HepG2 (cell line): Measurements from ENCODE around the gene SLC9A1. TPM values are rescaled to one million over a fixed set of nuclear protein-coding genes. Genes with fewer than 3 reads are reported as not detected.

Experiments
- ARID5B ChIP-seq: IDR thresholded peaks from 2 replicates; pipeline ENCODE4 v1.4.0; 2020; ENCODE audit warnings: mild to moderate bottlenecking, missing genetic modification reagents
- HCFC1 ChIP-seq: fragments of 150-350 bp; IDR thresholded peaks from 2 replicates; pipeline ENCODE4 v1.6.1; 2014; ENCODE audit warnings: low read depth, low read length
- HDAC1 ChIP-seq: sonication (generic); formaldehyde crosslinking; IDR thresholded peaks from 2 replicates; pipeline ENCODE4 v1.5.1; 2020; ENCODE audit warnings: mild to moderate bottlenecking, missing genetic modification reagents
- MATR3 ChIP-seq: sonication (generic); formaldehyde crosslinking; IDR thresholded peaks from 2 replicates; pipeline ENCODE4 v1.4.0; 2020; ENCODE audit warnings: missing genetic modification reagents
- MEIS1 ChIP-seq: sonication (generic); formaldehyde crosslinking; IDR thresholded peaks from 2 replicates; pipeline ENCODE4 v1.9.0; 2021; ENCODE audit warnings: mild to moderate bottlenecking, missing genetic modification reagents, moderate library complexity, borderline replicate concordance
- MXD4 ChIP-seq: IDR thresholded peaks from 2 replicates; pipeline ENCODE4 v1.6.1; 2016; ENCODE audit warnings: mild to moderate bottlenecking, missing biosample characterization, missing genetic modification reagents
- MZF1 ChIP-seq: sonication (generic); formaldehyde crosslinking; IDR thresholded peaks from 2 replicates; pipeline ENCODE4 v1.8.1; 2023; ENCODE audit warnings: mild to moderate bottlenecking, missing genetic modification reagents, borderline replicate concordance
- POGK ChIP-seq: sonication (generic); formaldehyde crosslinking; conservative IDR thresholded peaks from 2 replicates; pipeline ENCODE4 v1.8.0; 2022; ENCODE audit warnings: mild to moderate bottlenecking, moderate library complexity, missing genetic modification reagents
- PRPF4 ChIP-seq: fragments of 200-400 bp; formaldehyde crosslinking; IDR thresholded peaks from 2 replicates; pipeline ENCODE4 v1.6.1; 2016; ENCODE audit warnings: low read length, low read depth; ENCODE audit not compliant: poor library complexity, severe bottlenecking
- SMAD9 ChIP-seq: sonication (generic); formaldehyde crosslinking; IDR thresholded peaks from 2 replicates; pipeline ENCODE4 v1.5.1; 2020; ENCODE audit warnings: mild to moderate bottlenecking, missing genetic modification reagents
- SP140L ChIP-seq: sonication (generic); formaldehyde crosslinking; IDR thresholded peaks from 2 replicates; pipeline ENCODE4 v1.4.0; 2020; ENCODE audit warnings: missing genetic modification reagents, borderline replicate concordance
- TIGD3 ChIP-seq: sonication (generic); formaldehyde crosslinking; IDR thresholded peaks from 2 replicates; pipeline ENCODE4 v1.5.1; 2020; ENCODE audit warnings: mild to moderate bottlenecking, missing genetic modification reagents, borderline replicate concordance
- ZMYM2 ChIP-seq: sonication (generic); formaldehyde crosslinking; IDR thresholded peaks from 2 replicates; pipeline ENCODE4 v1.8.0; 2022; ENCODE audit warnings: mild to moderate bottlenecking, missing genetic modification reagents
- ZNF546 ChIP-seq: sonication (generic); formaldehyde crosslinking; conservative IDR thresholded peaks from 2 replicates; pipeline ENCODE4 v1.8.1; 2023; ENCODE audit warnings: mild to moderate bottlenecking, missing genetic modification reagents
- ZNF614 ChIP-seq: IDR thresholded peaks from 2 replicates; pipeline ENCODE4 v1.6.1; 2018; ENCODE audit warnings: missing biosample characterization, missing genetic modification reagents, inconsistent platforms, borderline replicate concordance
- ZNF674 ChIP-seq: sonication (generic); formaldehyde crosslinking; IDR thresholded peaks from 2 replicates; pipeline ENCODE4 v1.5.0; 2020; ENCODE audit warnings: low read depth, mild to moderate bottlenecking, missing genetic modification reagents
- ZNF724P ChIP-seq: sonication (generic); formaldehyde crosslinking; IDR thresholded peaks from 2 replicates; pipeline ENCODE4 v1.8.0; 2022; ENCODE audit warnings: missing genetic modification reagents, borderline replicate concordance
- polyA plus RNA-seq, 8 experiments: library from polyadenylated mRNA; depleted of rRNA in 3 of 8; stranded (reverse) in 7 of 8; unstranded in 1 of 8; fragments of >200 nt; fragmentation: Illumina TruSeq in 4 of 8; extraction: Trizol in 4 of 8; gene quantifications; 2 replicates each; pipeline versions ENCODE4 v1.2.1 to v1.2.3, GENCODE V29; 2011 to 2016; ENCODE audit warnings: low read depth in 4 of 8, missing spikeins in 1 of 8, mixed read lengths in 1 of 8; ENCODE audit not compliant: insufficient read depth in 1 of 8
- total RNA-seq, 5 experiments: library from RNA; depleted of rRNA; stranded (reverse); fragments of >200 nt; fragmentation: Illumina TruSeq; extraction: Trizol; gene quantifications; 2 replicates each; pipeline ENCODE4 v1.2.3, GENCODE V29; 2016; ENCODE audit warnings: low read depth in 1 of 5
- TF ChIP-seq, protein P1 (sequence below): IDR thresholded peaks from 2 replicates; pipeline ENCODE4 v1.6.1; 2016; ENCODE audit warnings: control low read depth
- TF ChIP-seq, protein P2 (sequence below): IDR thresholded peaks from 2 replicates; pipeline ENCODE4 v1.6.1; 2016; ENCODE audit warnings: low read depth

Gene SLC9A1
- total and polyA plus RNA-seq, 2 of the 13 experiments (the other 11 are each of a cell fraction or from before 2014, with no cell fraction given), result 1.4 to 2.9 TPM

- TF ChIP-seq ZNF614 (CRISPR knock-in tag) (peak; percentile 89), SMAD9 (0 out of 2 replicates have a peak, but pooled peaks have one; percentile 42), ZNF546 (CRISPR knock-in tag) (no peak), HDAC1 (peak; percentile 80), MEIS1 (CRISPR knock-in tag) (no peak), MATR3 (CRISPR knock-in tag) (no peak), ARID5B (CRISPR knock-in tag) (peak; percentile 78), ZNF724P (CRISPR knock-in tag) (no peak), POGK (peak; percentile 84), ZMYM2 (CRISPR knock-in tag) (0 out of 2 replicates have a peak, but pooled peaks have one; percentile 15), ZNF674 (CRISPR knock-in tag) (peak; percentile 95; the same call in 1 of the 2 replicates), PRPF4 (no peak), MZF1 (CRISPR knock-in tag) (no peak), TIGD3 (no peak), SP140L (peak; percentile 73; the same call in 1 of the 2 replicates), MXD4 (CRISPR knock-in tag) (peak; percentile 86), HCFC1 (peak; percentile 41; the same call in 1 of the 2 replicates)
- TF ChIP-seq, protein P1, sequence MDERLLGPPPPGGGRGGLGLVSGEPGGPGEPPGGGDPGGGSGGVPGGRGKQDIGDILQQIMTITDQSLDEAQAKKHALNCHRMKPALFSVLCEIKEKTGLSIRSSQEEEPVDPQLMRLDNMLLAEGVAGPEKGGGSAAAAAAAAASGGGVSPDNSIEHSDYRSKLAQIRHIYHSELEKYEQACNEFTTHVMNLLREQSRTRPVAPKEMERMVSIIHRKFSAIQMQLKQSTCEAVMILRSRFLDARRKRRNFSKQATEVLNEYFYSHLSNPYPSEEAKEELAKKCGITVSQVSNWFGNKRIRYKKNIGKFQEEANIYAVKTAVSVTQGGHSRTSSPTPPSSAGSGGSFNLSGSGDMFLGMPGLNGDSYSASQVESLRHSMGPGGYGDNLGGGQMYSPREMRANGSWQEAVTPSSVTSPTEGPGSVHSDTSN (CRISPR knock-in tag), result no peak
- TF ChIP-seq, protein P2, sequence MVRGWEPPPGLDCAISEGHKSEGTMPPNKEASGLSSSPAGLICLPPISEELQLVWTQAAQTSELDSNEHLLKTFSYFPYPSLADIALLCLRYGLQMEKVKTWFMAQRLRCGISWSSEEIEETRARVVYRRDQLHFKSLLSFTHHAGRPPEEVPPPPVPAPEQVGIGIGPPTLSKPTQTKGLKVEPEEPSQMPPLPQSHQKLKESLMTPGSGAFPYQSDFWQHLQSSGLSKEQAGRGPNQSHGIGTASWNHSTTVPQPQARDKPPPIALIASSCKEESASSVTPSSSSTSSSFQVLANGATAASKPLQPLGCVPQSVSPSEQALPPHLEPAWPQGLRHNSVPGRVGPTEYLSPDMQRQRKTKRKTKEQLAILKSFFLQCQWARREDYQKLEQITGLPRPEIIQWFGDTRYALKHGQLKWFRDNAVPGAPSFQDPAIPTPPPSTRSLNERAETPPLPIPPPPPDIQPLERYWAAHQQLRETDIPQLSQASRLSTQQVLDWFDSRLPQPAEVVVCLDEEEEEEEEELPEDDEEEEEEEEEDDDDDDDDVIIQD (CRISPR knock-in tag), result peak; percentile 96
Observed at GRCh38 chr1:27154991-27155781, at the start of gene SLC9A1 (continued).
